PC-3 (cell line): Measurements from ENCODE around the gene TEF. TPM values are rescaled to one million over a fixed set of nuclear protein-coding genes. Genes with fewer than 3 reads are reported as not detected.

Experiments
- ATAC-seq: fragments of 200-7000 bp; cut with Tn5 transposase; 2 replicates; pipeline ENCODE4 v1.9.1; 2020; ENCODE audit warnings: mild to moderate bottlenecking, moderate library complexity
- BruUV-seq: library from RNA; stranded (reverse); fragments of 400-500 nt; replicated peaks from 2 replicates; lab custom pipeline; 2021; lab: Mats Ljungman, UMichigan
- CTCF ChIA-PET: fragments of 300-600 bp; sonication (Branson Sonifier 250); formaldehyde crosslinking; loops from one replicate; lab custom pipeline; 2022; ENCODE audit warnings: antibody characterized with exemption; lab: Charles Lee
- POLR2A ChIA-PET: fragments of 300-600 bp; sonication (Branson Sonifier 250); formaldehyde crosslinking; loops from one replicate; lab custom pipeline; 2022; ENCODE audit warnings: antibody characterized with exemption; ENCODE audit not compliant: unreplicated experiment; lab: Charles Lee
- DNase-seq: peaks from one replicate; pipeline ENCODE4 v3.0.0-alpha.2; 2015
- H2AFZ ChIP-seq: fragments of 300-600 bp; sonication (generic); 2 replicates; pipeline ENCODE4 v1.6.0; 2016; ENCODE audit warnings: antibody characterized with exemption, low read length
- H3F3A ChIP-seq: fragments of 300-600 bp; sonication (generic); one replicate; pipeline ENCODE4 v1.6.0; 2017; ENCODE audit warnings: antibody characterized with exemption, low read length, control low read depth, mild to moderate bottlenecking; ENCODE audit not compliant: unreplicated experiment
- H3K27ac ChIP-seq: fragments of 300-600 bp; sonication (generic); 2 replicates; pipeline ENCODE4 v1.5.1; 2016; ENCODE audit warnings: mild to moderate bottlenecking, low read length
- H3K27me3 ChIP-seq: fragments of 300-600 bp; sonication (generic); 2 replicates; pipeline ENCODE4 v1.6.1; 2016; ENCODE audit warnings: low read length, mixed read lengths
- H3K36me3 ChIP-seq: fragments of 300-600 bp; sonication (generic); 2 replicates; pipeline ENCODE4 v1.6.1; 2016; ENCODE audit warnings: low read depth, mixed run types, low read length, mixed read lengths
- H3K4me1 ChIP-seq: fragments of 300-600 bp; sonication (generic); 2 replicates; pipeline ENCODE4 v1.5.1; 2016; ENCODE audit warnings: low read length; ENCODE audit not compliant: insufficient read depth
- H3K4me2 ChIP-seq: fragments of 300-600 bp; sonication (generic); 2 replicates; pipeline ENCODE4 v1.6.0; 2016; ENCODE audit warnings: low read length
- H3K4me3 ChIP-seq: fragments of 300-600 bp; sonication (generic); 2 replicates; pipeline ENCODE4 v1.5.1; 2016; ENCODE audit warnings: mild to moderate bottlenecking, low read length, mixed read lengths
- H3K79me2 ChIP-seq: fragments of 300-600 bp; sonication (generic); 2 replicates; pipeline ENCODE4 v1.6.1; 2017; ENCODE audit warnings: low read length, mixed read lengths
- H3K9ac ChIP-seq: fragments of 300-600 bp; sonication (generic); 2 replicates; pipeline ENCODE4 v1.6.0; 2016; ENCODE audit warnings: mild to moderate bottlenecking, low read length
- H3K9me2 ChIP-seq: fragments of 300-600 bp; sonication (generic); replicated peaks from 2 replicates; pipeline ENCODE4 v1.6.1; 2016; ENCODE audit warnings: mixed run types, low read length, mixed read lengths
- H3K9me3 ChIP-seq: fragments of 300-600 bp; sonication (generic); 2 replicates; pipeline ENCODE4 v1.6.1; 2016; ENCODE audit warnings: low read length, mixed read lengths
- H4K20me1 ChIP-seq: fragments of 300-600 bp; sonication (generic); 2 replicates; pipeline ENCODE4 v1.6.1; 2016; ENCODE audit warnings: low read length, mixed read lengths
- CTCF ChIP-seq: fragments of 300-600 bp; sonication (generic); conservative IDR thresholded peaks from 2 replicates; pipeline ENCODE4 v1.5.1; 2017; ENCODE audit warnings: antibody characterized with exemption, low read depth, mild to moderate bottlenecking, low read length
- EZH2 ChIP-seq: fragments of 300-600 bp; sonication (generic); IDR thresholded peaks from one replicate; pipeline ENCODE4 v1.6.1; 2017; ENCODE audit warnings: antibody characterized with exemption, mild to moderate bottlenecking, low read length; ENCODE audit not compliant: unreplicated experiment
- EZH2phosphoT487 ChIP-seq: fragments of 300-600 bp; sonication (generic); IDR thresholded peaks from 2 replicates; pipeline ENCODE4 v1.6.1; 2018; ENCODE audit warnings: mild to moderate bottlenecking, antibody characterized with exemption, low read length, borderline replicate concordance
- intact Hi-C: fragments of 100-400 bp; cut with micrococcal nuclease; formaldehyde crosslinking; loops from 2 replicates; pipeline ENCODE4 v1.9.0; 2023
- total RNA-seq: library from RNA; depleted of rRNA; stranded (reverse); fragments of >200 nt; gene quantifications from 2 replicates; pipeline ENCODE4 v1.2.3, GENCODE V29; 2014

Gene TEF
- total RNA-seq, 1 experiment from 2014 or later: 4.0 TPM

- ATAC-seq (no peak), DNase-seq (no peak)
- Histone ChIP-seq H3K9ac (no peak overlapping the region), H3K27ac (no peak overlapping the region), H3K27me3 (no peaks in the 10 kb centered on the region), H3K4me2 (no peak overlapping the region), H3K9me3 (no peaks in the 10 kb centered on the region), H3K79me2 (no peaks in the 10 kb centered on the region), H2AFZ (no peak overlapping the region), H3K4me3 (no peak overlapping the region), H3K9me2 (no peaks in the 10 kb centered on the region), H3K4me1 (peaks cover 3% of the 10 kb centered on the region; the same call in 1 of the 2 replicates), H3F3A (no peaks in the 10 kb centered on the region), H4K20me1 (no peaks in the 10 kb centered on the region), H3K36me3 (no peaks in the 10 kb centered on the region)
- ChIA-PET CTCF (no interaction called here), POLR2A (no interaction called here)
- intact Hi-C loops: no loop called here
- TF ChIP-seq EZH2phosphoT487 (no peak), CTCF (no peak), EZH2 (no peak)
- no TSS peak for BruUV-seq
Measured at GRCh38 chr22:41408665-41409064, 26.9 kb downstream of the TEF start.

- no peak overlapping the region for H3K9ac ChIP-seq
- ATAC-seq (no peak), DNase-seq (no peak)
- H3K4me1 ChIP-seq: peaks cover 13% of the 10 kb centered on the region
- no peaks in the 10 kb centered on the region for H3K36me3 ChIP-seq
- no peak overlapping the region for H3K4me3 ChIP-seq
- H3K9me3 ChIP-seq: no peaks in the 10 kb centered on the region
- no peaks in the 10 kb centered on the region for H3K9me2 ChIP-seq
- H3K27ac ChIP-seq: no peak overlapping the region
- intact Hi-C loops: no loop called here
- H3K4me2 ChIP-seq: no peak overlapping the region
- no peak for TF ChIP-seq EZH2phosphoT487
- TF ChIP-seq CTCF: no peak
- TF ChIP-seq EZH2: no peak
- H3K79me2 ChIP-seq: peaks cover 8% of the 10 kb centered on the region
- H3K27me3 ChIP-seq: no peaks in the 10 kb centered on the region
- CTCF ChIA-PET: no interaction called here
- BruUV-seq: no TSS peak
- POLR2A ChIA-PET: interaction anchor here (0.7 kb wide), 1 partner anchor 38 kb away, joined by 4 read pairs; no protein-coding TSS in a partner anchor
- H2AFZ ChIP-seq: no peak overlapping the region
- H4K20me1 ChIP-seq: no peaks in the 10 kb centered on the region
- no peaks in the 10 kb centered on the region for H3F3A ChIP-seq
Measured at GRCh38 chr22:41410311-41410751, 28.6 kb downstream of the TEF start.

GRCh38 chr22:41411021-41411851 is 29.5 kb downstream of the TEF start:
- no peak for TF ChIP-seq CTCF
- H3K9me2 ChIP-seq: no peaks in the 10 kb centered on the region
- no peak overlapping the region for H3K27ac ChIP-seq
- DNase-seq: no peak
- H3K9me3 ChIP-seq: no peaks in the 10 kb centered on the region
- BruUV-seq: no TSS peak
- intact Hi-C loops: no loop called here
- H2AFZ ChIP-seq: no peak overlapping the region
- ChIA-PET POLR2A (interaction anchor here (0.7 kb wide), 1 partner anchor 37 kb away, joined by 4 read pairs; no protein-coding TSS in a partner anchor), CTCF (no interaction called here)
- no peaks in the 10 kb centered on the region for H3K36me3 ChIP-seq
- peaks cover 13% of the 10 kb centered on the region for H3K4me1 ChIP-seq
- ATAC-seq: no peak
- peaks cover 8% of the 10 kb centered on the region for H3K79me2 ChIP-seq
- H3K4me3 ChIP-seq: no peak overlapping the region
- no peak overlapping the region for H3K9ac ChIP-seq
- H3K4me2 ChIP-seq: no peak overlapping the region
- H3K27me3 ChIP-seq: no peaks in the 10 kb centered on the region
- no peaks in the 10 kb centered on the region for H4K20me1 ChIP-seq
- H3F3A ChIP-seq: no peaks in the 10 kb centered on the region
